PC-3 (cell line): ENCODE data around the gene RBFOX2. TPM values are rescaled to one million over a fixed set of nuclear protein-coding genes. Genes with fewer than 3 reads are reported as not detected.

Experiments
- ATAC-seq: fragments of 200-7000 bp; cut with Tn5 transposase; 2 replicates; pipeline ENCODE4 v1.9.1; 2020; ENCODE audit warnings: mild to moderate bottlenecking, moderate library complexity
- Bru-seq: library from RNA; stranded (reverse); fragments of 400-500 nt; gene quantifications from one replicate; lab custom pipeline; 2021; lab: Mats Ljungman, UMichigan
- BruChase-seq, 2 experiments: library from RNA; stranded (reverse); fragments of 400-500 nt; gene quantifications; one replicate each; lab custom pipeline; 2021; lab: Mats Ljungman, UMichigan
- BruUV-seq: library from RNA; stranded (reverse); fragments of 400-500 nt; replicated peaks from 2 replicates; lab custom pipeline; 2021; lab: Mats Ljungman, UMichigan
- CTCF ChIA-PET: fragments of 300-600 bp; sonication (Branson Sonifier 250); formaldehyde crosslinking; loops from one replicate; lab custom pipeline; 2022; ENCODE audit warnings: antibody characterized with exemption; lab: Charles Lee
- POLR2A ChIA-PET: fragments of 300-600 bp; sonication (Branson Sonifier 250); formaldehyde crosslinking; loops from one replicate; lab custom pipeline; 2022; ENCODE audit warnings: antibody characterized with exemption; ENCODE audit not compliant: unreplicated experiment; lab: Charles Lee
- DNase-seq: peaks from one replicate; pipeline ENCODE4 v3.0.0-alpha.2; 2015
- H2AFZ ChIP-seq: fragments of 300-600 bp; sonication (generic); 2 replicates; pipeline ENCODE4 v1.6.0; 2016; ENCODE audit warnings: antibody characterized with exemption, low read length
- H3F3A ChIP-seq: fragments of 300-600 bp; sonication (generic); one replicate; pipeline ENCODE4 v1.6.0; 2017; ENCODE audit warnings: antibody characterized with exemption, low read length, control low read depth, mild to moderate bottlenecking; ENCODE audit not compliant: unreplicated experiment
- H3K27ac ChIP-seq: fragments of 300-600 bp; sonication (generic); 2 replicates; pipeline ENCODE4 v1.5.1; 2016; ENCODE audit warnings: mild to moderate bottlenecking, low read length
- H3K27me3 ChIP-seq: fragments of 300-600 bp; sonication (generic); 2 replicates; pipeline ENCODE4 v1.6.1; 2016; ENCODE audit warnings: low read length, mixed read lengths
- H3K36me3 ChIP-seq: fragments of 300-600 bp; sonication (generic); 2 replicates; pipeline ENCODE4 v1.6.1; 2016; ENCODE audit warnings: low read depth, mixed run types, low read length, mixed read lengths
- H3K4me1 ChIP-seq: fragments of 300-600 bp; sonication (generic); 2 replicates; pipeline ENCODE4 v1.5.1; 2016; ENCODE audit warnings: low read length; ENCODE audit not compliant: insufficient read depth
- H3K4me2 ChIP-seq: fragments of 300-600 bp; sonication (generic); 2 replicates; pipeline ENCODE4 v1.6.0; 2016; ENCODE audit warnings: low read length
- H3K4me3 ChIP-seq: fragments of 300-600 bp; sonication (generic); 2 replicates; pipeline ENCODE4 v1.5.1; 2016; ENCODE audit warnings: mild to moderate bottlenecking, low read length, mixed read lengths
- H3K79me2 ChIP-seq: fragments of 300-600 bp; sonication (generic); 2 replicates; pipeline ENCODE4 v1.6.1; 2017; ENCODE audit warnings: low read length, mixed read lengths
- H3K9ac ChIP-seq: fragments of 300-600 bp; sonication (generic); 2 replicates; pipeline ENCODE4 v1.6.0; 2016; ENCODE audit warnings: mild to moderate bottlenecking, low read length
- H3K9me2 ChIP-seq: fragments of 300-600 bp; sonication (generic); replicated peaks from 2 replicates; pipeline ENCODE4 v1.6.1; 2016; ENCODE audit warnings: mixed run types, low read length, mixed read lengths
- H3K9me3 ChIP-seq: fragments of 300-600 bp; sonication (generic); 2 replicates; pipeline ENCODE4 v1.6.1; 2016; ENCODE audit warnings: low read length, mixed read lengths
- H4K20me1 ChIP-seq: fragments of 300-600 bp; sonication (generic); 2 replicates; pipeline ENCODE4 v1.6.1; 2016; ENCODE audit warnings: low read length, mixed read lengths
- EZH2 ChIP-seq: fragments of 300-600 bp; sonication (generic); IDR thresholded peaks from one replicate; pipeline ENCODE4 v1.6.1; 2017; ENCODE audit warnings: antibody characterized with exemption, mild to moderate bottlenecking, low read length; ENCODE audit not compliant: unreplicated experiment
- EZH2phosphoT487 ChIP-seq: fragments of 300-600 bp; sonication (generic); IDR thresholded peaks from 2 replicates; pipeline ENCODE4 v1.6.1; 2018; ENCODE audit warnings: mild to moderate bottlenecking, antibody characterized with exemption, low read length, borderline replicate concordance
- intact Hi-C: fragments of 100-400 bp; cut with micrococcal nuclease; formaldehyde crosslinking; loops from 2 replicates; pipeline ENCODE4 v1.9.0; 2023
- long read RNA-seq: library from polyadenylated mRNA; unstranded; transcript quantifications from one replicate; pipeline ENCODE4 v2.0.0, GENCODE V29; 2021; ENCODE audit not compliant: unreplicated experiment
- total RNA-seq: library from RNA; depleted of rRNA; stranded (reverse); fragments of >200 nt; gene quantifications from 2 replicates; pipeline ENCODE4 v1.2.3, GENCODE V29; 2014; rRNA removed
- TF ChIP-seq, protein P1 (sequence below): fragments of 300-600 bp; sonication (generic); conservative IDR thresholded peaks from 2 replicates; pipeline ENCODE4 v1.5.1; 2017; ENCODE audit warnings: antibody characterized with exemption, low read depth, mild to moderate bottlenecking, low read length

The RBFOX2 gene, protein sequence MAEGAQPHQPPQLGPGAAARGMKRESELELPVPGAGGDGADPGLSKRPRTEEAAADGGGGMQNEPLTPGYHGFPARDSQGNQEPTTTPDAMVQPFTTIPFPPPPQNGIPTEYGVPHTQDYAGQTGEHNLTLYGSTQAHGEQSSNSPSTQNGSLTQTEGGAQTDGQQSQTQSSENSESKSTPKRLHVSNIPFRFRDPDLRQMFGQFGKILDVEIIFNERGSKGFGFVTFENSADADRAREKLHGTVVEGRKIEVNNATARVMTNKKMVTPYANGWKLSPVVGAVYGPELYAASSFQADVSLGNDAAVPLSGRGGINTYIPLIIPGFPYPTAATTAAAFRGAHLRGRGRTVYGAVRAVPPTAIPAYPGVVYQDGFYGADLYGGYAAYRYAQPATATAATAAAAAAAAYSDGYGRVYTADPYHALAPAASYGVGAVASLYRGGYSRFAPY
- total RNA-seq = 75.1 and 82.5 TPM in 2 replicates
- Bru-seq, nascent RNA = percentile 87 among the genes with signal in this experiment
- percentile 79 among the genes with signal in this experiment for BruChase-seq, experiment 1, labeled RNA remaining after a 6-hour chase
- percentile 81 among the genes with signal in this experiment for BruChase-seq, experiment 2, labeled RNA remaining after a 2-hour chase
- long read RNA-seq, full-length matches to known transcripts = 26 of 214 reads
- long read RNA-seq, partial matches to known transcripts = 11 of 214 reads
- long read RNA-seq, other reads (novel, unspliced or antisense) = 177 of 214 reads

DNA sequence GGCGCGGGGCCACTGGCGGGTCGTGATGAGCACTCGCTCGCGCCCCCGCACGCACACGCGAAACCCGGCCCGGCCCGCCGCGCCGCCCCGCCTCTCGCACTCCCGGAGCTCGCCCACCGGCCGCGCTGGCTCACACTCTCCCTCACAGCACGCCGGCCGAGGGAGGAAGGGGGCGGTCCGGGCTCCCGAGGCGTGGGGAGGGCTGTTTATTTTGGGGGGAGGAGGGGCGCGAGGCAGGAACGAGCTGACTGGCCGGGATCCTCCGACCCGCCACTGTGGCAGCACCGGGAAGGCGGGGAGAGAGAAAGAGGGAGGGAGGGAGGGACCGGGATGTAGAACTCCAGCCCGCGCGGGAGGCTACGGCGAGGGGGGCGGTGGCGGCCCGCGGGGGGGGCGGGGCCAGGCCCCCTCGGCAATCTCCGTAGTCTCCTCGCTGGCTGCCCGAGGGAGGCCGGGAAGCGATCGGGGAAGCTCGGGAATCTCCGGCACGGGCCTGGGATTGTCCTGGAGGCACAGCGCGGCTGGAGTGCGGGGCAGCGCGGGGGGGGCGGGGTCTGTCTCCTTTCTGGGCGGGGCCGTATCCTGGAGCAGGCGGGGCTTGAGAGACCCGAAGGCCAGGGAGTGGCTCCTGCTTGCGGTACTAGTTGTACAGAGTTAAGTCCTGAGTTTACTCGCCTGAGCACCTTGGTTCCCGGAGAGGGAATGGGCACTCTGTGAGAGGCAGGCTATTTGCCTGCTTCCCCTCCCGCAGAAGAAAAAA, at the start of gene RBFOX2:
RBFOX2 (minus strand) TSS at position 179 of the 760 bp plus-strand sequence. CDS start 399 bp downstream, outside the sequence.
- intact Hi-C loops = loop anchor here (5.0 kb wide), 1 partner anchor 97 kb away; no protein-coding TSS in a partner anchor
- DNase-seq (peak; percentile 91), ATAC-seq (peak; percentile 88)
- no TSS peak for BruUV-seq
- Histone ChIP-seq H3K9ac (peak within 1 kb of the TSS; percentile 85), H3K27me3 (no peaks in the 10 kb centered on the region), H3K4me1 (0 out of 2 replicates have a peak, but pooled peaks cover 13% of the 10 kb centered on the region), H2AFZ (peak within 1 kb of the TSS; percentile 77), H3K4me2 (peak within 1 kb of the TSS; percentile 94), H3K79me2 (peaks cover 43% of the 10 kb centered on the region), H4K20me1 (peaks cover 16% of the 10 kb centered on the region; the same call in 1 of the 2 replicates), H3F3A (no peaks in the 10 kb centered on the region), H3K9me3 (no peaks in the 10 kb centered on the region), H3K36me3 (peaks cover 3% of the 10 kb centered on the region; the same call in 1 of the 2 replicates), H3K4me3 (peak within 1 kb of the TSS; percentile 99), H3K9me2 (no peaks in the 10 kb centered on the region), H3K27ac (no peak within 1 kb of the TSS)
- no peak for TF ChIP-seq EZH2
- TF ChIP-seq EZH2phosphoT487 = no peak
- TF ChIP-seq, protein P1, sequence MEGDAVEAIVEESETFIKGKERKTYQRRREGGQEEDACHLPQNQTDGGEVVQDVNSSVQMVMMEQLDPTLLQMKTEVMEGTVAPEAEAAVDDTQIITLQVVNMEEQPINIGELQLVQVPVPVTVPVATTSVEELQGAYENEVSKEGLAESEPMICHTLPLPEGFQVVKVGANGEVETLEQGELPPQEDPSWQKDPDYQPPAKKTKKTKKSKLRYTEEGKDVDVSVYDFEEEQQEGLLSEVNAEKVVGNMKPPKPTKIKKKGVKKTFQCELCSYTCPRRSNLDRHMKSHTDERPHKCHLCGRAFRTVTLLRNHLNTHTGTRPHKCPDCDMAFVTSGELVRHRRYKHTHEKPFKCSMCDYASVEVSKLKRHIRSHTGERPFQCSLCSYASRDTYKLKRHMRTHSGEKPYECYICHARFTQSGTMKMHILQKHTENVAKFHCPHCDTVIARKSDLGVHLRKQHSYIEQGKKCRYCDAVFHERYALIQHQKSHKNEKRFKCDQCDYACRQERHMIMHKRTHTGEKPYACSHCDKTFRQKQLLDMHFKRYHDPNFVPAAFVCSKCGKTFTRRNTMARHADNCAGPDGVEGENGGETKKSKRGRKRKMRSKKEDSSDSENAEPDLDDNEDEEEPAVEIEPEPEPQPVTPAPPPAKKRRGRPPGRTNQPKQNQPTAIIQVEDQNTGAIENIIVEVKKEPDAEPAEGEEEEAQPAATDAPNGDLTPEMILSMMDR = no peak
- CTCF ChIA-PET = interaction anchor here (0.7 to 1.2 kb wide), 2 partner anchors 34 to 37 kb away, joined by 10 read pairs; no protein-coding TSS in a partner anchor
- POLR2A ChIA-PET = interaction anchor here (0.6 to 0.7 kb wide), 3 partner anchors 273 to 770 kb away, joined by 3 to 11 read pairs (median 3); no protein-coding TSS in a partner anchor

DNA sequence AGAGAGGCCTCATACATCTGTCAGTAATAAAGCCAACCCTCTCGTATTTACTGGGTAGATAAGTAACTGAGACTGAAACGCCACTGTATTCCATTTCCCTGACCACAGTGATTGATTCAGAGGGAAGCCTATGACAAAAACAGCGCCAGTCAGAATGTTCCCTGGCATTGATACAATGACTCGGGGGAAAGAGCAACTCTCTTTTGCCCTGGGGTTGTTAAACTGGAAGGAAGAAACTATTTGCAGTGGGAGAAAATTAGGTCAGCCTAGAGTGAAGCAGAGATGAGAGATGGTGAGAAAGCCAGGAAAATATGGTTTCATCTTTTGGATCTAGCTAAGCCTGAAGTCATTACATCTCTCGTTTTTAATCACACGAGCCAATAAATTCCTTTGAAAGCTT, 48.6 kb upstream of the RBFOX2 start:
- DNase-seq (peak; percentile 20), ATAC-seq (no peak)
- Histone ChIP-seq H2AFZ (peak overlapping the region; percentile 48; the same call in 1 of the 2 replicates), H3K4me1 (no peaks in the 10 kb centered on the region), H3F3A (no peaks in the 10 kb centered on the region), H3K9me2 (no peaks in the 10 kb centered on the region), H3K4me3 (no peak overlapping the region), H4K20me1 (no peaks in the 10 kb centered on the region), H3K79me2 (no peaks in the 10 kb centered on the region), H3K27ac (no peak overlapping the region), H3K9me3 (no peaks in the 10 kb centered on the region), H3K9ac (no peak overlapping the region), H3K36me3 (no peaks in the 10 kb centered on the region), H3K4me2 (no peak overlapping the region), H3K27me3 (no peaks in the 10 kb centered on the region)
- CTCF ChIA-PET = no interaction called here
- POLR2A ChIA-PET = no interaction called here
- intact Hi-C loops = no loop called here
- BruUV-seq = no TSS peak
- TF ChIP-seq EZH2phosphoT487 (no peak), EZH2 (no peak)
- TF ChIP-seq, protein P1 = no peak
